HG02973 (cell line): ENCODE results near the gene BLOC1S3.

Experiments
- ATAC-seq: cut with Tn5 transposase; IDR thresholded peaks from one replicate; pipeline ENCODE4 v1.9.1; 2021; ENCODE audit warnings: moderate library complexity; ENCODE audit not compliant: unreplicated experiment

Gene BLOC1S3

GRCh38 chr19:45145270-45146189 is 33.1 kb upstream of the BLOC1S3 start:
- no peak for ATAC-seq

- no peak for ATAC-seq
Observed at GRCh38 chr19:45146251-45146650, 32.3 kb upstream of the BLOC1S3 start.

- ATAC-seq, result no peak
Observed at GRCh38 chr19:45146741-45147205, 31.8 kb upstream of the BLOC1S3 start.

DNA sequence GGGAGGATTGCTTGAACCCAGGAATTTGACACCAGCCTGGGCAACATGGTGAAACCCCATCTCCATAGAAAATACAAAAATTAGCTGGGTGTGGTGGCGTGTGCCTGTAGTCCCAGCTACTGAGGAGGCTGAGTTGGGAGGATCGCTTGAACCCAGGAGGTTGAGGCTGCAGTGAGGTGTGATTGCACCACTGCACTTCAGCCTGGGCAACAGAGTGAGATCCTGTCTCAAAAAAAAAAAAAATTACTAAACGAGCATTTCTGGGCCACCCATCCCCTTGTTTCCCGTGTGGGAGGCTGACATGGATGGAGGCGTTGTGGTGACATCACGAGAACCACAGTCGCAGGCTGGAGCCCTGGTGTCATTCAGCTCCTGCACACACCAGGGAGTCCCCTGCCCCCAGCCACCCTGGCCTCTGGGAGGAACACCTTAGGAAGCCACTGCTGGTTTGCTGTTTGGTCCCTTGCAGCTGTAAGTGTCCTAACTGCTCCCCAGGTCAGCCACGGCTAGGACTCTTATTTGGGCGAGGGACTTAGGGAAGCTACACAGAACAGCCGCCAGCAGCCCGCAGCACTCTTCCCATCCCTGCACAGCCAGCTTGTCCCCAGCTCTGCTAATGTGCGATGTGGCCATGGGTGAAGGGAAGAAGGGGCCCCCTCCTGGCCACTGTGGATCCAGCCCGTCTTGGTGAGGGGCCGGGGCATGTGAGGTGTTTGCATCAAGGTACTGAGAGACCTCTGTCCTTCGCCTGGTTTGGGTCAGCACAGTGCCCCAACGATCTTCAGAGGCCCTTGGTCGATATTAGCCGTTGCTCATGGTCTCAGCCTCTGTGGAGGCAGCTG is 30.5 kb upstream of the BLOC1S3 start:
- no peak for ATAC-seq

GRCh38 chr19:45149129-45149528 is 29.5 kb upstream of the BLOC1S3 start:
- ATAC-seq, result no peak

- ATAC-seq, result no peak
Observed at GRCh38 chr19:45150180-45150579, 28.4 kb upstream of the BLOC1S3 start.

- ATAC-seq, result no peak
Observed at GRCh38 chr19:45150751-45151281, 27.8 kb upstream of the BLOC1S3 start.

DNA sequence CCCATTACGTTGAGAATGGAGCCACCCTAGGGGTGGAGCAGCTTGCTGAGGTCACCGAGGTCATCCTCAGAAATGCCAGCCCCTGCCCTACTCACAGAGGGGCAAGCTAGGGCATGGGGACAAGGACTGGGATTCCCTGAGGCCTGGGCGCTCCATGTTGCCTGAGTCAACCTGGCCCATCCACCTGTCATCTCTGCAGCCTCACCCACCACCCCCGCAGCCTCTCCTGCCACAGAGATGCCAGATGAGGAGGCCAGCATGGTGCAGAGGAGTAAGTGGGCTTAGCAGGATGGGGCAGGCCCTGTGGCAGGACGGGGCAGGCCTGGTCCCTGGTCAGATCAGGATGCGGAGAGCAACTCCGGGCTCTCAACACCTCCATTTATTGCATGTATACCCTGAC is 27.3 kb upstream of the BLOC1S3 start:
- no peak for ATAC-seq

- ATAC-seq, result no peak
Observed at GRCh38 chr19:45151821-45152503, 26.6 kb upstream of the BLOC1S3 start.

GRCh38 chr19:45152504-45153338 is 25.9 kb upstream of the BLOC1S3 start:
- no peak for ATAC-seq

GRCh38 chr19:45153339-45154063 is 25.1 kb upstream of the BLOC1S3 start:
- no peak for ATAC-seq

- no peak for ATAC-seq
Observed at GRCh38 chr19:45154064-45154827, 24.3 kb upstream of the BLOC1S3 start.

GRCh38 chr19:45156011-45156630 is 22.5 kb upstream of the BLOC1S3 start:
- ATAC-seq, result no peak

DNA sequence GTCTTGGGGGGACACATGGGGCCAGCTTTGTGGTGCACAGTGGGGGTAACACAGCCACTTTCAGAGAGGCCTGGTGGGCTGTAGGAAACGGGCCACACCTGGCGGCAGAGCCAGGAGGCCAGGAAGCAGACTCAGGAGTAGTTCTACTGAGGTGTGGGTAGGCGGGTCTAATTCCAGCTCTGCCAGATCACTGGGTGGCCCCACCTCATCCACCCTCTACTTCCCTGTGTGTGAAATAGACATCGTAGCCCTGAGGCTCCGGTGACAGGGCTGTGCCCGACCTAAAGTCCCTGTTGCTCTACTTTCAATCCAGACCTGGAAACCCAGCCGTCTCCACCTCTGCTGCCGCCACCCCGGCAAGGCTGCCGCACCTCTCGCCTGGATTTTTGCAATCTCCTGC is 21.8 kb upstream of the BLOC1S3 start:
- no peak for ATAC-seq

DNA sequence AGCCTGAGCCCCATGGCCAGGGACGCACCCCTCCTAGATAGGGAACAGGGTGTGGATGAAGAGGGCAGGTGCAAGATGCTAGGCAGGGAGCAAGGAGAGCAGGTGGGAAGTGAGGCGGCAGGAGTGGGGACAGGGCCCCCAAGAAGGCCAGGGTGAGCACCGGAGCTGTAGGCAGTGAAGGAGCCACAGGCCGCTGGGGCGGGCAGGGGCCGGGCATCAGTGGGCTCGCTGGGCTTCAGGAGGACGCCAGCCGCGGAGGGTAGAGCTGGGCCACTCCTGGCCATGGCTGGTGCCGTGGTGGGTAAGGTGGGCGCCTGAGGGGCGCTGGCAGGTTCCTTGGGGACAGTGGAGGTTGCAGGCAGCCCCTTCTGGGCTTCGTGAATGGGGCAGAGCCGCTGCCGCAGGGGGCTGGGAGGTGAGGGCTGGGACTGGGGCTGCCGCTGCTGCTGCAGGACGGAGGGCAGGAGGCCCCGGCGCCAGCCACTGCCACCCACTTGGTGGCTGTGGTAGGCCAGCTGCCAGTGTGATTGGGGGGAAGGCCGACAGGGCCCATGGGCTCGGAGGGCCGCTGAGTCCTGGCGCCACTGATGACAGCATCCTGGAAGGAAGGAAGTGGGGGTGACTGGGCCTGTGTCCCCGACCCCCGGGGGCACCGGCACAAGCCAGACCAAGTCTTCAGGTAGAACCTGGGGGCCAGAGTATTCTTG is 19.9 kb upstream of the BLOC1S3 start:
- no peak for ATAC-seq

GRCh38 chr19:45159210-45159970 is 19.2 kb upstream of the BLOC1S3 start:
- no peak for ATAC-seq

DNA sequence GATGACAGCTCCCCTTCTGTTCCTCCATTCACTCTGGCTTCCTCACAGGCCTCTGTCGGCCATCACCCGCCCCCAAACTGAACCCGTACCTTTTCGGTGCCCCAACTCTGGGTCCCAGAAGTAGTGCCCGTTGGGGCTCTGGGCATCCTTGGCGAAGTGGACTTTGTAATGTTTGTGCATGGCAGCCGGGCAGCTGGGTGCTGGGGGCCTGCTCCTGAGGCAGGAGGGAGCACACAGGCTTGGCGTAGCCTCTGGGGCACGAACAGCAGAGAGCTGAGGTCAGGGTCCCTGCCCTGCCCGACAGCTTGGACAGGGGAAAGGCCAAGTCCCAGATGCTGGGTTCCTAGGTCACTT is 18.6 kb upstream of the BLOC1S3 start:
- no peak for ATAC-seq
